ENCODE results near the gene DOCK9. TPM values are rescaled to one million over a fixed set of nuclear protein-coding genes. Genes with fewer than 3 reads are reported as not detected.

DOCK9 gene
- total and polyA plus RNA-seq, 4 donors = 48.8 to 193 (median 133) TPM

GRCh38 chr13:98892077-98892476 lies 85.8 kb downstream of the DOCK9 start:
- no peaks in the 10 kb centered on the region for H3K27me3 ChIP-seq (ENCODE audit: control insufficient read depth in 3 of 3, insufficient read depth in 3 of 3, low read length in 2 of 3)
- DNase-seq = peak in 2 of 3 donors; percentile 42 to 57
- peaks cover 0 to 23% (median 6%) of the 10 kb centered on the region in 4 donors for H3K36me3 ChIP-seq (ENCODE audit: control insufficient read depth in 4 of 4, insufficient read depth in 4 of 4, low read length in 4 of 4)
- WGBS, 2 donors = 36 to 50% methylated on average over 3 of the region's 3 CpGs
- no peaks in the 10 kb centered on the region for H3K9me3 ChIP-seq (ENCODE audit: control insufficient read depth in 4 of 4, insufficient read depth in 3 of 4, low read length in 3 of 4)
- peaks cover 9 to 51% (median 19%) of the 10 kb centered on the region in 5 donors for H3K4me1 ChIP-seq (ENCODE audit: control insufficient read depth in 5 of 5, insufficient read depth in 5 of 5, low read length in 5 of 5)
- TF ChIP-seq CTCF (IDR thresholded peaks at IDR 0.05; ENCODE audit: control extremely low read depth, extremely low read depth) = no peak
- no peak overlapping the region for H3K9ac ChIP-seq (ENCODE audit: insufficient read depth in 1 of 2, low read length in 2 of 2)
- no peak overlapping the region for H3K27ac ChIP-seq (ENCODE audit: low read depth in 1 of 2, low read length in 1 of 2)
- no peak for ATAC-seq (ENCODE audit: insufficient read depth, low FRiP score)
- no peak overlapping the region for H3K4me3 ChIP-seq

GRCh38 chr13:98890925-98891324 lies 86.9 kb downstream of the DOCK9 start:
- 69 to 71% methylated on average over 5 of the region's 5 CpGs for WGBS, 2 donors
- DNase-seq = peak in 1 of 3 donors; percentile 20
- H3K9me3 ChIP-seq (ENCODE audit: control insufficient read depth in 4 of 4, insufficient read depth in 3 of 4, low read length in 3 of 4) = no peaks in the 10 kb centered on the region
- H3K4me1 ChIP-seq (ENCODE audit: control insufficient read depth in 5 of 5, insufficient read depth in 5 of 5, low read length in 5 of 5) = peaks cover 9 to 42% (median 14%) of the 10 kb centered on the region in 5 donors
- no peak for TF ChIP-seq CTCF (IDR thresholded peaks at IDR 0.05; ENCODE audit: control extremely low read depth, extremely low read depth)
- H3K36me3 ChIP-seq (ENCODE audit: control insufficient read depth in 4 of 4, insufficient read depth in 4 of 4, low read length in 4 of 4) = peaks cover 0 to 24% (median 6%) of the 10 kb centered on the region in 4 donors
- H3K4me3 ChIP-seq = no peak overlapping the region
- H3K27ac ChIP-seq (ENCODE audit: low read depth in 1 of 2, low read length in 1 of 2) = no peak overlapping the region
- H3K9ac ChIP-seq (ENCODE audit: insufficient read depth in 1 of 2, low read length in 2 of 2) = no peak overlapping the region
- no peaks in the 10 kb centered on the region for H3K27me3 ChIP-seq (ENCODE audit: control insufficient read depth in 3 of 3, insufficient read depth in 3 of 3, low read length in 2 of 3)
- no peak for ATAC-seq (ENCODE audit: insufficient read depth, low FRiP score)

- peak; percentile 46 for ATAC-seq (ENCODE audit: insufficient read depth, low FRiP score)
- Histone ChIP-seq H3K36me3 (ENCODE audit: control insufficient read depth in 4 of 4, insufficient read depth in 4 of 4, low read length in 4 of 4) (peaks cover 0 to 22% (median 8%) of the 10 kb centered on the region in 4 donors), H3K27ac (ENCODE audit: low read depth in 1 of 2, low read length in 1 of 2) (no peak overlapping the region)
Measured at GRCh38 chr13:98890186-98890585, 87.7 kb downstream of the DOCK9 start.

More at GRCh38 chr13:98890186-98890585, 87.7 kb downstream of the DOCK9 start:
- no peak overlapping the region for H3K4me3 ChIP-seq
- TF ChIP-seq CTCF (IDR thresholded peaks at IDR 0.05; ENCODE audit: control extremely low read depth, extremely low read depth) = no peak
- 73 to 81% methylated on average over 8 of the region's 8 CpGs for WGBS, 2 donors
- DNase-seq = peak in 1 of 3 donors; percentile 11
- no peaks in the 10 kb centered on the region for H3K27me3 ChIP-seq (ENCODE audit: control insufficient read depth in 3 of 3, insufficient read depth in 3 of 3, low read length in 2 of 3)
- no peak overlapping the region for H3K9ac ChIP-seq (ENCODE audit: insufficient read depth in 1 of 2, low read length in 2 of 2)
- no peaks in the 10 kb centered on the region for H3K9me3 ChIP-seq (ENCODE audit: control insufficient read depth in 4 of 4, insufficient read depth in 3 of 4, low read length in 3 of 4)
- peaks cover 9 to 40% (median 14%) of the 10 kb centered on the region in 5 donors for H3K4me1 ChIP-seq (ENCODE audit: control insufficient read depth in 5 of 5, insufficient read depth in 5 of 5, low read length in 5 of 5)

Measured in lung (tissue), 12 donors.